GM04503 (cell line): Measurements from ENCODE around the gene OSR1.
"Not testable (repeated sequence)": the region's sequence is repeated elsewhere in the genome, so short reads cannot be mapped to it uniquely, and the experiment has no call there.

Experiments
- DNase-seq: peaks from one replicate; pipeline ENCODE4 v3.0.0-alpha.2; 2012; ENCODE audit warnings: low read depth

The OSR1 gene

DNA sequence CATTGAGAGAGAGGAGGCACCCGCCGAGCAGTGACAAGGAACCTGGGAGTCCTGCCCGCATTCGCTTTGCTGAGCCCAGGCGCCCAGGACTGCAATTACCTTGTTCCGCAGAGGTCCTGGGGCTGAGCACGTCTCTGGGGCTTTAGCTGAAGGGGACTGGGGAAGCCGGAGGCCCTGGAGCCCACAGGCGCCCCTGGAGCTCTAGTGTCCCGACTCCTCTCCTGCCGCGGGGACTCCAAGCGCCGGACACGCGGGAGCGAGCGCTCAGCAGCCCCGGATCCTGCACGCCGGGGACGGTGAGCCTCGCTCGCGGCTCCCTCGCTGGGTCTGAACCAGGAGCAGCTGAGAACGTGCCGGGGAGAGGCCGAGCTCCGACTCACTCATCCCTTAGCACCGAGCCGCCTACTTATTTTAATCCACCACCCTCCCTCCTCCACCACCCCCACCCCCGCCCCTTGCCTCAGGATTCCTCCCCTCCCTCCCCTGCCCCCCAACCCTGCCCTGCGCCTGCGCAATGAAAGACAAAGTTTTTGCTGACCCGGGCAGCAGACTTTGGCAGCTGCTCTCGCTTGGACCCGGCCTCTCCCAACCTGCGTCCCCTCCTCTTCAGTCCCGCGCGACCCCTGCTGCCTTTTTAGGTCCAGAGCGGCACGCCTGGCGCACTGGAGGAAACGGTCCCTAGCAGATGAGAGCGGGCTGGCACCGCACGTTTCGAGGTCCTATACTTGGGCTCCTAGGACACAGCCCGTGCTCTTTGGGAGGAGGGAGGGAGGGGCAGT lies at the start of gene OSR1:
Gene OSR1, minus strand, starts transcription at position 382 of the 779 bp plus-strand sequence. CDS start 4,818 bp downstream, outside the sequence.
- no peak for DNase-seq

DNA sequence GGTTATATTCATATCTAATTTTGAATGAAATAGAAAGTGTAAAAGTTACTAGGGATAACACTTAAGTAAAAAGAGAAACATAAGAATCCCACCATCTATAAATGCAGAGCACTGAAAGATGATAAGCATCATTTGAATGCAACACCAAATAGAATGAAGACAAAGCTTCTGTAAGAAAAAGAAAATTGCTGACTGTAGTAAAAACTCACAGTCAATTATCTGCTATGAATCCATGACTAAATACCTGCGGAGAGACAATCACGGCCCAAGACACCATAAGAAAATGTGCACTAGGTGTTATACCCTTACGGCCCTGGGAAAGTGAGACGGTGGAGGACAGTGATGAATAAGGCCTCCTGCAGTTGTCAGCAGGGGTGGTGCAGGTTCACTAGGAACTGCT lies 45.4 kb upstream of the OSR1 start:
- DNase-seq: no peak

DNA sequence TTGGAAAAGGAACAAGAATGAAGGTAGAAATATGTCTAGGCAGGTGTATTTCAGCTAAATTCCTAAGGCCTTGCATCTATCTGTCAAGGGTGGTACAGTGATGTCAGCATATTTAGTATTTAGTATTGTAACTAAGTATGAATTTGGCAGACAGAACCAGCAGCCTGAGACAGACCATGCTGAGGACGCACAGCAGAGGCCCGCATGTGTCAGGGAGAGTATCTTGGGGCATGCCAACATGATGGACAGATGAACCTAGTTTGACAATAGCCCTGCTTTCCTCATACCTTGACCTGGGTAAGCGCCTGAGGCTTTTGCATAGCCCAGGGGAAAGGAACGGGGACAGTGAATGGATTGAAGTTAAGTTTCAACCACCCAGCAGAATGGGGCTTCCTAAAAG lies 33.8 kb upstream of the OSR1 start:
- DNase-seq: no peak

DNA sequence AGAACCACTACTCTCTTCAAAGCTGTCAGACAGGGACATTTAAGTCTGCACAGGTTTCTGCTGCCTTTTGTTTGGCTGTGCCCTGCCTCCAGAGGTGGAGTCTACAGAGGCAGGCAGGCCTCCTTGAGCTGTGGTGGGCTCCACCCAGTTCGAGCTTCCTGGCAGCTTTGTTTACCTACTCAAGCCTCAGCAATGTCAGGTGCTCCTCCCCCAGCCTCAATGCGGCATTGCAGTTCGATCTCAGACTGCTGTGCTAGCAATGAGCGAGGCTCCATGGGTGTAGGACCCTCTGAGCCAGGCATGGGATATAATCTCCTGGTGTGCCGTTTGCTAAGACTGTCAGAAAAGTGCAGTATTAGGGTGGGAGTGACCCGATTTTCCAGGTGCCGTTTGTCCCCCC lies 31.0 kb upstream of the OSR1 start:
- DNase-seq: not testable (repeated sequence)

DNA sequence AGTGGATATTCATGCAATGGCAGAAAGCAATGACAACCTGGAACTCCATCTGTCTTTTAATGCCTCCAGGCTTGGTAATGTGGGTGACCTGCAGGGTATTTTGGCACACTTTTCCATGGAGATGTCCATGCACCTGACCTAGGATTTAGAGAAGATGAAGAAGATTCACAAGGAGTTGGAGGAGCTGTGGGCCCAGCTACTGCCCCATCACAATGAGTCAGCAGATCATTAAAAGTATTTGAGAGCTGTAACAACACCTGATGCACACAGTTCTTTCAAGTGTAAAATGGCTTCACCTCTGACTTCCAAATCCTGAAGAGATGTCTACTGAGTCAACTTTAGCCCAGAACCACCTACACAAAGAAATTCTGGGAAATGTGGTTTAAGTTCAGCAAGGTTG lies 22.1 kb upstream of the OSR1 start:
- no peak for DNase-seq

DNA sequence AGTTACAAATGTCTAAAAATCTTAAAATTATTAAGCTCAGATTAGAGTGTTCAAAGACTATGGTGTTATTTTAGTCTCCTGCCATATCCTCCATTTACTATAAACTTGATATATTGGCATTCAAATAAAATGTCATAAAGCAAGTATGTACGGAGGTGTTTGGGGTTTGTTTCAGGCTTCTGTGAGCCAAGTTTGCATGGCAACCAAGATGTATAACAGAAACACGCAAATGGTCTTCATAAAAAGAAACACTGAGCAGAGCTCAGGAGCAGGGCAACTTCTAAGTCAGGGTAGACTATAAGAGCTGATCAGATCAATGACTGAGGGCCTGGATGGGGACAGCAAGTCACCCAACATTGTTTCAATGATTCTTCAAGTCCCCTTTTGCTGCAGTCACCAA lies 20.5 kb upstream of the OSR1 start:
- DNase-seq: no peak

DNA sequence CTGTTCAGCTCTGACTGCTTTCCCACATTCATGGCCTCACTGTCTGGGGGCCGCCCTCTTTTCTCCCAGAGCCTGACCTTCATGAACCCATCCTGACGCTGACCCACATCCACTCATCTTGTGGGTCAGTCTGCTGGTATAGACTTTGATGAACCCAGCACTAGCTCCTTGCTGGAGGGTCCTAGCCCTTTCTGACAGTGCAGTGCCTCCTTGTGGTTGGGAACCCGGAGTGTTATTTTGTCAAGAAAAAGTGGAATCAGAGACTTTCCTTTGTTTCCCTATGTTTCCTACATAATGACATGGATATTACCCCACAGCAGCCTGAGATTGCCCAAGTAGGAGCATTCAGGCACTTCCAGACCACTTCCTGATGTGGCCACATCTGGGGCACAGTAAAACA lies 19.3 kb upstream of the OSR1 start:
- DNase-seq: no peak

DNA sequence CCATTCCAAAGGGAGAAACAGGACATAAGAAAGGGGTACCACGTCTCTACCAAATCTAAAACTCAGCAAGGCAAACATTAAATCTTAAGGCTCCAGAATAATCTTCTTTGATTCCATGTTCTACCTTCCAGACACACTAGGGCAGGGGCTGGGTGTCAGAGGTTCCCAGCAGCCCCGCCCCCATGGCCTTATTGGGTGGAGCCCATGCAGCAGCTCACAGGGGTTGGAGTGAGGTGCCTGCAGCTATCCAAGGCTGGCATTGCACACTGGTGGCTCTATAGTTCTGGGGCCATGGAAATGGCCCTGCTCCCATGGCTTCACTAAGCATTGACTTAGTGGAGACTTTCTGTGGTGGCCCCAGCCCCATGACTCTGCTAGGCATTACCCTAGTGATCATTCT lies 14.9 kb upstream of the OSR1 start:
- no peak for DNase-seq

DNA sequence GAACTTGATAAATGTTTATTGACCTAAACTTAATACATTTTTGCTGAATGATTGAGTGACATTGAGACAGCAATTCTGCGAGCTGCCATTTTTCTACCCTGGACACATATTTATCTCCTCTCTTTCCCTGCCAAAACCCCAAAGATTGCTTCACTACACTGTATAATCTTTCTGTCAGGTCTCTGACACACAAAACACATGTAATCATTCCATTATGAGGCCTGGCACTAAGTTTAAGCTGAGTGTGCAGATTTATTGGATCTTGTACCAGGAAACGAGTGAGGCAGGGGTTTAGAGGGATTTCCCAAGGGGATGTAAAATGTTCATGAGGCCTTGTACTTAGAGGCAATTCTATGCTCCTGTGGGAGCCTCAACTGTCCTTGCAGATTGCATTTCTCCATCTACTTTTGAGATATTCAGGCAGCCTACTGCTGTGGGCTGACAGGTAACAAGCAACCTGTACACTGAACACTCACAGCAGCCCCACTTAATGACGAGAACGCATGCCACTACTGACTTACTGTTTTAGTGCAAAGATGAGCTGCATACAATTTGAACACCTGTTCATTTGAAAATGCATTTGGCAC lies 13.7 kb upstream of the OSR1 start:
- no peak for DNase-seq

DNA sequence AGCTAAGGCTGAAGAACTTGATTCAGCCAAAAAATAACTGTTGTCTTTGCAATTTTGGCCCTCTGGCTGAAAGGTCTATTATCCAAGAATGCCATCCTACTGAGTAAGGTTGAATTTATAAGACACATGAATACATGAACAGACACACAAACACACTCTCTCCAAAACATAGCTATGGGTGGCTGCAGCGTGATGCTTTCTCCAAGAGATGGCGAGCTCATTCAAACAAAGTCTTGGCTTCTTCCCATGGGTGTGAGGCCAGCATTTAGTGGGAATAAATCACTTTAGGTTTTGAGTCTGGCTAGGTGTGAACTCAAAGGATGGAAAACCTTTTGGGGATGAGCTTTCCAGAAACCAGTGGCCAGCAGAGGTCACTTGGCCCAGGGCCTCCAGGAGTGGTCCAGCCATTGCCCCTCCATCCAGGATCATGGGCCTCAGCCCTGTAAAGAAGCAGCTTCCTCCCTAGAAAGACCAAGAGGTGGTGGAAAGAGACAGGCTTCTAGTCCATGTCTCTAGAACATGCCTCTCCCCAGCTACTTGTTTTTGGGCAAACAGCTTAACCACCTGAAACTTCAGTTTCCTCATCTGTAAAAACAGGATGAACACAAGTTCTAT lies 11.0 kb upstream of the OSR1 start:
- DNase-seq: no peak

DNA sequence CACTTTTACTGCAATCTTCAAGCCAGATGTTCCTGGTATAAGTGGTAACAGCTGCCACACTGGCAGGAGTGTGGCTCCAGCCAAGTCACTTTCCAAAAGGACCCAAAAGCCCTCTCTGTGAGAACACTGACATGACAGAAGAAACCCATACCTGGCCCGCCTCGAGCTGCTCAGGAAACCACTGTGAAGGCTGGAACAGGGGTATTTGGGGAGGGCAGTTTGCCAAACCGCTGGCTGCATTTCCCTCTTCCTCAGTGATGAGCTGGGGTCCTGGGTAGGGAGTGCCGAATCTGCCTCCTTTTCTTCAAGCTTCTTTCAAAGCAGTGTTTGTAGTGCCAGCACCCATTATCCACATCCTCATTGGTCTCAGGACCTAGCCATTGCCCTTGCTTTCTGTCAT lies 10.3 kb upstream of the OSR1 start:
- no peak for DNase-seq

DNA sequence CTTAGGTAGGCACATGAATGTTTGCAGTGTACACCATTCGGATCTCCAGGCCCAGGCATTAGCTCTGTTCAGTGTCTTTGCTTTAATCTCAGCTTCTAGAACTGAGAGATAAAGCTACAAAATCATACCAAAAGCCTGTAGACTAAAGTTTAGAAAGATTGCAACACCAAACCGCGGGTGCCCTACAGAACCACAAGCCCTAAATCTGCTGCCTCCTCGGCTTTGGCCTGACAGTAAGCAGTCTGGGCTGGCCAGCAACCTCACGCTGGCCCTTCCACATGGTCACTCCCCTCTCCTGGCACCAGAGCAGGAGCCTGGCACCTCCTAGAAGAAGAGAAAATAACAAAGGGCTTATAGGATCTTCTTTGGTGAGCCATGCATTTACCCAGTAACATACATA lies 8.9 kb upstream of the OSR1 start:
- DNase-seq: no peak

DNA sequence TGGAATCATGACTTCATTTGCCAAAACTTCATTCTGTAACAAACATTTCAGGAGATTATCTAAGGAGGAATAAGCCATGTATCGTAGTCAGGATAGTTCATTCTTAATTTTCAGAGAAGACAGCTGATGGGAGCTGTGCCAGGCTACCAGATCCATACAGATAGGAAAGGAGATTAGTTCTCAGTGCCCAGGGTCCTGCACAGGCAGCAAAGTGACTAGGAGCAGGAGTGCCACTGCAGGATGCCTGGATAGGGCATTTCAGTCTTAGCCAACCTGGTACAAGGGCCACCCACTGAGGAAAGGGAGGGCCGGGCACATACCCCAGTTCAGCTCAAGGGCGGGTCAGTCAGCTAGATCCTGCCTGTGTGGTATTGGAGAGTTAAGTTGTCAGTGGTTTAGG lies 6.7 kb upstream of the OSR1 start:
- DNase-seq: no peak

DNA sequence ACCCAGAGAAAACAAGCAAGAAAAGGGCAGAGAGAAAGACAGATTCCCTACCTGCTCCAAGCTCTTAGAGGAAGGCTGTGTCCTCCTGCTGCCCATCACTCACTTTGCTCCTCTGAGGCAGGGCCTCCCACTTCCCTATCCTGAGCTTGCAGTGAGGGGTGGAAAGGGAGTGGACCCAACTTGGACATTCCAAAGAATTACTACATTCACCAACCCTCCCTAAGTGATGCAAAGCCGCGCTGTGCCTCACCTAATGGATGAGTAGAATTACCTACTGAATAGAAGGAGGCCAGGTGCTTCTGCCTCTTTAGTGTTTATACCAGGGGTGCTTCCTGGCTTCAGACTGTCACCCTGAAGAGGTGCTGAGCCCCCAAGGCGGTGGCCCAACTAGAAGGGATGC lies 5.6 kb upstream of the OSR1 start:
- no peak for DNase-seq

DNA sequence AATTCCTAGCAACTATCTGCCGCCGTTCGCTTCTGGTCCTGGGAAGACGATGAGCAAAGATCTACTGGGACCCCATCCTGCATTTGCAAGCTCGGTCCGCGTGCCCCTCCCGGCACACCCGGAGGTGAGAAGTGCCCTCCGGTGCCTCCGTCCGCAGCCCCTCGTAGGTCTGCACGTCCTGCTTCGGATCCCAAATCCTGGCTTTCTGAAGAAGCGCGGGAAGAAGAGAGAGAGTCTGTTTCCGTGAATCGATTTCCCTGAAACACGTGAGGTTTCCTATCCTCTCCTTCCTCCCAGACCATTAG lies 5.0 kb upstream of the OSR1 start:
- no peak for DNase-seq

DNA sequence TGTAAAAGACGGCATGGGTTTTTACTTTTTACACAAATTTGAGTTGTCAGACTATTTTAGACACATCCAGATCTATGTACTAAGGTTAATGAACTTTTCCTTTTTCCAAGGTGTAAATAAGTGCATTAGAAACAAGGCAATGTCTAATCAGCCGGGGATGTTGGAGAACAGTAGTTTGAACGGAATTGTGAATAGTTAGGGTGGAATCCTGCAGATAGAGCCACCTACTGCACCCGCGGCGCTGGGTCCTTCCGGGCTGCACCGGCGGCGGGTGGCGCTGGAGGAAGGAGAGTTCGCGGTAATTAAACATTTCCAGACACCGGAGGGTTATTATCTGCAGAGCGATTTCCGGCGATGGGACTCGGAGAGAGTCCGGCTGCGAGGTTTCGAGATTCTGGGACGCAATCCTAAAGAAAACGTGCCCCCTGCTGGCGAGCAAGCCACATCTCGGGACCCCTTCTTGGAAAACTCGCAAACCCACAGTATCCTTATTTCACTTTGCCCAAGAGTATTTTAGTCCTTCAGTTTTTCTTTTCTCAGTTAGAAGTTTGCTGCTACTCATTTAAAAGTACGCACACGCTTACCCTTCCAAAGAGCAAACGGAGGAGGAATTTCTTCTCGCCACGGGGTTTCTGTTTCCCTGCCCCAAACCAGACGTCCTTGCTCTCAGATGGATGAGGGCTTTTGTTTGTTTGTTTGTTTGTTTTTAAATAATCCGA lies 4.5 kb upstream of the OSR1 start:
- no peak for DNase-seq

DNA sequence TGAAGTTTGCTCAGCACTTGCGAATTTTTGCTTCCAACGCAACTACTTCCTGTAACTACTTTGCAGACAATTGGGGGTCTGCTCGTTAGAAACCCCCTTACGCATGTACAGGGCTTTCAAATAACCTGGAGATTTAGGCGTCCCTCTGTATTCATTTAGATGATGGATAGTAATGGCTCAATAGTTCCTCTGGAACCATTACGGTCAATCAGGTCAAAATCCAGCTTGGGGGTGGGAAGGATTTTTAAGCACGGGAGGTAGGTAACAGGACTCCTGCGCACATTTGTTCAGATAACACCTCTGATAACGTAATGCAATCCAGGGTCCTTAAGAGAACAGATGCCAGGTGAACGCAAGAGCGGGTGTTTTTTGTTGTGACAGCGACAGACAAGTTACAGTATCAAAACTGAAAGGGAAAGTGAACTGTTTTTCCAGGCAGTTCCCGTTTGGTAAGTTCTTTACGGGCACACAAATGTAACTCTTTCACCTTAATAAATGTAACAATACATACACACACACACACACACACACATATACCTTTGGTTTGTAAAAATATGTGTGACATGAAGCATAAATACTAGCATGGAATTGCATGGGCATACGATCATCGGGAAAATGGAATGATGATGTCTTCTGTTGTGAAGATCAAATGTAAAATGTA lies 3.8 kb upstream of the OSR1 start:
- DNase-seq: no peak

DNA sequence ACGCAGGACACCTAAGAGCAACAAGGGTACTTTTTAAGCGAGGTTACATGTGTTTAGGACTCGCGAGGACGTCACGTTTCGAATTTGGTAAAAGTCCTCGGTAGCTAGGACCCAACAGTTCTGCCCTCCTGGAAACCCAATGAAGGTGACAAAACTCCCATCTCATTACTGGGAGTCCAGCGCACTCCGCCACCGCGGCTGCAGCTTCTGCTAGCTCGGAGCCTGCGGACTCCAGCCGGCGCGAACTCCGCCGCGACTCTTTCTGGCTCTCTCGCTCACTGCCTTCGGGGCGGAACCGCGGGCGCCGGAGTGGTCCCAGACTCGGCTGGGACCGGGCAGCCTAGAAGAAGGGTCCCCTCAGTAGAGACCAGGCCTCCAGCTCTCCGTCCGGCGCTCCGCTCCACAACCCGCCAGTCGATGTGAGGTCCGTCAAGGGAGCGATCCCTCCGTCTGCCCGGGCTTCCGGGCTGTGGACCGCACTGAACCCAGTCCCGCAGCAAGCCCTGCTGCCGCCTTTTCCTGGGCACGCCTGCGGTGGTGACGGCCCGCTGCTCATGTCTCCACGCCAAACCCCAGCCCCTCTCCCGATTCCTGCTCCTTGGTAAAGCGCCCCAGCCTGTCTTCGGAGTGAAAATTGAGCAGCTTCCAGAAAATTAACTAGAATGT lies 3.0 kb upstream of the OSR1 start:
- DNase-seq: no peak

DNA sequence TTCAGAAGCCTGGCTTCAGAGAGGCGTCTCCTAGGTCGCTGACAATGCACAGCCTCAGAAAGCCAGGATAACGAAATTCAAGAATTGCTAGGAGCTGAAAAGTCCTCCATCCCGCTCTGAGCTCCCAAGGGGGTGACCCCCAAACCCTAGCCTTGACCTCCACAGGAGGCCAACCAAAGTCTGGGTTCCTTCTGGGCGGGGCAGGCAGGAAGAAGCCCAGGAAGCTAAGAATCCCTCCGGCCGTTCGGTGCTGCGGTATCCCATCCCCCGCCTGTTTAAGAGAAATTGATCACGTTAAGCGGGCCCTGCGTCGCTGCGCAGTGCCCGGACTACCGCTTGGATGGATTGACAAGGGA lies 2.5 kb upstream of the OSR1 start:
- DNase-seq: no peak

DNA sequence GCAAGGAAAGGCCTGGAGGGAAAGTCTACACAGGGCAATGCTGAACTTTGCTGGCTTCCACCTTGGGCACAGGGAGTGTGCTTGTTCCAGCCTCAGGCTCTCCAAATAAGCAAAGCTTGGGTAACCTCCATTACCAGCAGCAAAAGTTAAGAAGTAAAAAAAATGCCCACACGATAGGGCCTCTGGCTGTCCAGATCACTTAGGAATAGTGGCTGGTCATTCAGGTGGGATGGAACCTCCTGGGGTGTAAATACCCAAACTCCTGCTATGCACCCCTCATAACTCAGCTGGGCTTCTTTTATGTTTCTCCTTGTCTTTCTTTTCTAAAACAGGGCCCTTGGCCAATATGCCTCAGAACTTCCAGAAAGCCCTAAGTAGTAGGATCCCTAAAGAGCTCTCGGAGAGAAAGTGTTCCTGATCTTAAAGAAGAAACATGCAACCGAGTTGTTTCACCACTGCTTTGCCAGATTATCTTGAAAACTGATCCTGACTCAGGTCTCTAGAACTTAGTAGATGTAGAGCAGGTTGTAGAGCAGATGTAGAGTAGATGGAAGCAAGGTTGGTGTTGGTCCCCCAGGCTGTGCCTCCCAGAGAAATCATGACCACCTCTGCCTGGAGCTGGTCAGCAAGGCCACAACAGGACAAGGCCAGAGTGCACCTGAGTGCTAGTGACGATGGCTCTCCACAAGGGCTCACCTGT lies 2.0 kb upstream of the OSR1 start:
- no peak for DNase-seq

DNA sequence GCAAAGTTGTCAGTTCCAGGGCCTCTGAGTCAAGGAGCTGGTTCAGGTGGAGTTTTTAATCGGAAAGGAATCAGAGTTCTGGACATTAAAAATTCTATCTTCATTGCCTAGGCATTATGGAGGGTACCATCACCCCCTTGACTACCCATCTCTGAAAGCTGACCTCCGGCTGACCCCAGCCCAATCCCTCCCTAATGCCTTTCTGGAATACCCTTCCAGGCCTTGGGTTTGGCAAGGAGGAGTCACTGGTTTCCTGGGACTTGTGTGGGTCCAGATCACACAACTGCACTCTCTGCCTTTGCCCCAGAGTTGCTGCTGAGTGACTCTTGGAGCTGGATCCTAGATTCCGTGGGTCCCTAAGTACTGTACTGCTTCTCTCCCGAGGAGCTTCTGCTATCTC lies 1.0 kb upstream of the OSR1 start:
- DNase-seq: no peak

DNA sequence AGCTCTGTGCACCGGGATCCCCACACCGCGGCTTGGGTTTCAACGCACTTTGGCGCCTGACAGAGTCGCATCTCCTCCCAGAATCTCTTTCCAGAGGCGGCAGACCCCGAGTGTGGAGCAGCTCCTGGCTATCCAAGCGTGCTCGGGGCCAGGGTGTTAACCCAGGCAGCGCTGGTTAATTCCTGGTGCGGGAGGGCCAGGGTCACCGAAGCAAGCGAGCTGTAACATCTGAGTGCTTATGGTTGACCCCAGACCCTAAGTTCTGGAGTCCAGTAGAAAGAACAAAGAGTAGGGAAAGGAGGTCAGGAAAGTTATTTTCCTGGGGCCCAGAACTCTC lies 566 bp upstream of the OSR1 start:
- DNase-seq: no peak
